Thyroid gland (tissue), 4 donors: ENCODE data around the gene SAE1.

Experiments
- CTCF ChIP-seq, 6 experiments: fragments of 200-600 bp in 3 of 6; fragments of 450-650 bp in 3 of 6; sonication (generic) in 3 of 6; IDR thresholded peaks; one replicate each; pipeline ENCODE4 v1.5.1; 2016 to 2019; ENCODE audit warnings: antibody characterized with exemption in 6 of 6, mild to moderate bottlenecking in 2 of 6, inconsistent platforms in 1 of 6, moderate library complexity in 1 of 6
- POLR2A ChIP-seq, 2 donors: fragments of 450-650 bp; IDR thresholded peaks; one replicate each; pipeline ENCODE4 v1.6.1; 2017; ENCODE audit warnings: antibody characterized with exemption in 2 of 2, mild to moderate bottlenecking in 2 of 2, moderate library complexity in 1 of 2

- TF ChIP-seq CTCF (IDR thresholded peaks at IDR 0.05) (no peak), POLR2A (IDR thresholded peaks at IDR 0.05) (no peak)
Observed at GRCh38 chr19:47187797-47188196, 57.2 kb downstream of the SAE1 start.
